Peyer's patch (tissue), 4 donors: ENCODE data around the gene DOCK9.

Source experiments
- POLR2A ChIP-seq, 2 donors: fragments of 450-650 bp; IDR thresholded peaks; one replicate each; pipeline ENCODE4 v1.5.1; 2017; ENCODE audit warnings: antibody characterized with exemption in 2 of 2, mild to moderate bottlenecking in 2 of 2, moderate library complexity in 2 of 2
- TF ChIP-seq, protein P1 (sequence below), 6 experiments: fragments of 450-650 bp in 4 of 6; fragments of 200-600 bp in 2 of 6; sonication (generic) in 1 of 6; IDR thresholded peaks; one replicate each; pipeline ENCODE4 v1.5.1; 2017 to 2019; ENCODE audit warnings: antibody characterized with exemption in 6 of 6, mild to moderate bottlenecking in 3 of 6, moderate library complexity in 1 of 6

DNA sequence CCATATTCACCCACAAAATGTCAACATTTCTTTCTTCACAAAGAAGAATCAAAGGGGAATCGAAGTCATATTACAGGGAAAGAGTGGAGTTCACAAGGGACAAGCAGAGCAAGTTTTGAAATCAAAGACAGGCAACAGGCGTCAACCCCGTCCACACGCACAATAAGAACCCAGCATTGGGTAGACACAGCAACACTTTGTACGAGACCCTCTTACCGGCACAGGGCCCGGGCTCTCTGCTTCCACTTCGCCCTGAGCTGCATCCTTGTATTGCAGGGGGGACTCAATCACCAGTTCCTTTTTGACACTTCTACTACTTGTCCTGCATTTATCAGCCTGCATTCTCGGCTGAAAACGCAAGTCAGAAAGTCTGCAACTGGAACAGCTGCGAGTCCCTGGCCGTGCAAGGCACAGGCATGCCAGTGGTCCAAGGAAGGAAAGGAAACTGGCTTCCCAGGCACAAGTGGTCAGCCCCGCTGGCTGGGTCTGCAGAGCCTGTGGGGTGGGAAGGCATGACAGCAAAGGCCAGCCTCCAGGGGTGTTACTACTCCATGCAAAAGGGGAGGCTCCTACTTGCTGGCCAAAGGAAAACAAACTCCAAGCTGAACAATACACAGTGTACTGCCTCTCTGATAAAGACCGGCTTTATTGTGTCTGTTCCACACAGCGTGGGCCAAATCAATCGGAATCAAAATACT, at the start of gene DOCK9:
- no peak for TF ChIP-seq POLR2A (IDR thresholded peaks at IDR 0.05)
- TF ChIP-seq, protein P1, sequence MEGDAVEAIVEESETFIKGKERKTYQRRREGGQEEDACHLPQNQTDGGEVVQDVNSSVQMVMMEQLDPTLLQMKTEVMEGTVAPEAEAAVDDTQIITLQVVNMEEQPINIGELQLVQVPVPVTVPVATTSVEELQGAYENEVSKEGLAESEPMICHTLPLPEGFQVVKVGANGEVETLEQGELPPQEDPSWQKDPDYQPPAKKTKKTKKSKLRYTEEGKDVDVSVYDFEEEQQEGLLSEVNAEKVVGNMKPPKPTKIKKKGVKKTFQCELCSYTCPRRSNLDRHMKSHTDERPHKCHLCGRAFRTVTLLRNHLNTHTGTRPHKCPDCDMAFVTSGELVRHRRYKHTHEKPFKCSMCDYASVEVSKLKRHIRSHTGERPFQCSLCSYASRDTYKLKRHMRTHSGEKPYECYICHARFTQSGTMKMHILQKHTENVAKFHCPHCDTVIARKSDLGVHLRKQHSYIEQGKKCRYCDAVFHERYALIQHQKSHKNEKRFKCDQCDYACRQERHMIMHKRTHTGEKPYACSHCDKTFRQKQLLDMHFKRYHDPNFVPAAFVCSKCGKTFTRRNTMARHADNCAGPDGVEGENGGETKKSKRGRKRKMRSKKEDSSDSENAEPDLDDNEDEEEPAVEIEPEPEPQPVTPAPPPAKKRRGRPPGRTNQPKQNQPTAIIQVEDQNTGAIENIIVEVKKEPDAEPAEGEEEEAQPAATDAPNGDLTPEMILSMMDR (IDR thresholded peaks at IDR 0.05): no peak
